HG02840 (cell line): ENCODE measurements around the gene GSX1.

Experiments
- ATAC-seq: cut with Tn5 transposase; IDR thresholded peaks from one replicate; pipeline ENCODE4 v1.9.1; 2021; ENCODE audit warnings: mild to moderate bottlenecking, moderate library complexity, moderate number of reproducible peaks; ENCODE audit not compliant: unreplicated experiment, low FRiP score

The GSX1 gene

GRCh38 chr13:27826379-27827353 is 34.4 kb downstream of the GSX1 start:
- ATAC-seq = no peak

GRCh38 chr13:27827646-27828045 is 35.4 kb downstream of the GSX1 start:
- no peak for ATAC-seq

GRCh38 chr13:27830010-27830409 is 37.7 kb downstream of the GSX1 start:
- no peak for ATAC-seq

- ATAC-seq = no peak
Measured at GRCh38 chr13:27833206-27833605, 40.9 kb downstream of the GSX1 start.

- no peak for ATAC-seq
Measured at GRCh38 chr13:27834095-27834494, 41.8 kb downstream of the GSX1 start.

GRCh38 chr13:27835799-27836198 is 43.5 kb downstream of the GSX1 start:
- ATAC-seq = no peak

GRCh38 chr13:27839809-27840467 is 47.7 kb downstream of the GSX1 start:
- ATAC-seq = no peak

GRCh38 chr13:27842571-27842970 is 50.3 kb downstream of the GSX1 start:
- no peak for ATAC-seq
